Measurements from ENCODE around the gene CCDC83.
"Not testable (repeated sequence)": the region's sequence is repeated elsewhere in the genome, so short reads cannot be mapped to it uniquely, and the experiment has no call there.

Gene CCDC83

DNA sequence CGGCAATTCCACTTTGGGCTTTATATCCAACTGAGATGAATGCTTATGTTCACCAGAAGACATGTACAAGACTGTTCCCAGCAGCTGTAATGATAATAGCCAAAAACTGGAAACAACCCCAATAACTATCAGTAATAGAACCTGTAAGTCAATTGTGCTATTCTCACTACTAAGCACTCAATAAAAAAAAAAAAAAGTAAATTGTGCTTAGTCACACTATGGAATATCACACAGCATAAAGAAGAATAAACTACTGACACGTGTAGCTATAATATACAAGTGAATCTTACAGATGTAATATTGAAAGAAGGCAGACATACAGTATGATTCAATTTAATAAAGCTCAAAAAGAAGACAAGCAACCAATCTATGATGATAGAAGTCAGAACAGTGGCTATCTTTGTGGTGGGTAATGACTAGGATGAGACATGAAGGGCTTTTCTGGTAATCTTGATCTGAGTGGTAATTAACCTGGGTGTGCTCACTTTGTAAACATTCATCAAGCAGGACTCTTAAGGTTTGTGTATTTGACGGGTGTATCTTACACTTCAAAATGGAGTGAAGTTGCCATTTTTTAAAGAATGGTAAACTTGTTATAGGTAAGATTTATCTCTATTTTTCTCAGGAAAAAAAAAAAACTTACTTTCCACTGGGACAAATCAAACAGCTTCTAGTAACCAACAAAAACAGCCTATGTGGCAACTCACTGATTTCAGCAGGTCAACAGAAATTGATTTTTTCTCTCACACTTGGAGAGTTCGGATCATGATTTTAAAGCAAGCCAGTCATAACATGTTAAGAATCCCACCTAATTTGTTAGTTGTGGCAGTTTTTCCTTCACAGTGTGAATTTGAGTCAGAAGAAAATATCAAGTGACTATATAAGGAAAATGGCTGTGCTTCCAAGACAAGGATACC, 84.2 kb downstream of the CCDC83 start:
- no peak for DNase-seq

DNA sequence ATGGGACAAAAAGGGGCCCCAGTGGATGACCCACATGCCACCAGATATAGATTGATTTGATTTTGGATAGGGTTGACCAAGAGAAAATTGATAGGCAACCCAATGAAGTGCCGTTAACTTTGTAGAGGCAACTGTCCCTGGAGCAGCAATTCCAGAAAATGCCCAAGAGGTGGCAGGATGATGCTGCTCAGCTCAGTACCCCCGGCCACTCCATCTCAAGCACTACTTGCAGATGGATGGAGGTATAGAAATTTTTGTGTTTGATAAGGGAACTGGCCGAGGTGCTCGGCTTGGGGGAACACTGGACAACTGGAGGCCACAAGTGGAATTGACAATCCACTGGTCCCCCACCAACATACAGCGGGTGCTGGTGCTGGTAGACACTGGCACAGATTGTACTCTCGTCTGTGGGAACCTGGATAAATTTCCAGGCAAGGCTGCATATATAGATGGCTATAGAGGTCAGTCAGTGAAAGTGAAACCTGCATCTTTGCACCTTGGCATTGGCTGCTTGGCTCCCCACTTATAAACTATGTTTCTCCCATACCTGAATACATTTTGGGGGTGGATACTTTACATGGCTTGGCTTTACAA, 86.3 kb downstream of the CCDC83 start:
- peak in 37 of 56 donors; percentile 5 to 79 (median 25) for DNase-seq

DNA sequence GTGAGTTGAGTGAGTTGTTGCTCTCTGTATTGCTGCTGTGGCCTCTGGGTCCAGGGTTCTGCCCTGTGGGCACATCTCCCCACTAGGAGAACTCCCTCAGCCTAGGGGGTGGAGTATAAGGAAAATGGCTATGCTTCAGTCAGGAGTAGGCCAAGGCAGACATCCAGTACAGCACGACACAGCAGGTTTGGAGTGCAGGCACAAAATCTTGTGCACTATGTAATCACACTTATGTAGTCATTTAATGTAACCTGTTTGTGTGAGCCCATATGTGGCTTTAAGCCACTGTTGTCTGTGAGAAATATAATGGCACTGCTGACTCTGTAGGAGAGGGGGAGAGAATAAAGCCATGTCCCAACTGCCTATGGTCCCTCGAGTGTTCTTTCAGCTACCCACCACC, 90.1 kb downstream of the CCDC83 start:
- DNase-seq: no peak

DNA sequence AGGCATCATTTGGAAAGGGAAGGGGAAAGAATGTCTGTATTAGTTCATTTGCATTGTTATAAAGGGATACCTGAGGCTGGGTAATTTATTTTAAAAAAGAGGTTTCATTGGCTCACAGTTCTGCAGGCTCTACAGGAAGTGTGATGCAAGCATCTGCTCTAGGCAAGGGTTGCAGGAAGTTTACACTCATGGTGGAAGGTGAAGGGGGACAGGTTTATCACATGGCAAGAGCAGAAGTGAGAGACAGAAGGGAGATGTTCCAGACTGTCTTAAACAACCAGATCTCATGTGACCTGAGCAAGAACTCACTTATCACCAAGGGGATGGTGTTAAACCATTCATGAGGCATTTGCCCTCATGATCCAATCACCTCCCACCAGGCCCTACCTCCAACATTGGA, 90.6 kb downstream of the CCDC83 start:
- DNase-seq: no peak

DNA sequence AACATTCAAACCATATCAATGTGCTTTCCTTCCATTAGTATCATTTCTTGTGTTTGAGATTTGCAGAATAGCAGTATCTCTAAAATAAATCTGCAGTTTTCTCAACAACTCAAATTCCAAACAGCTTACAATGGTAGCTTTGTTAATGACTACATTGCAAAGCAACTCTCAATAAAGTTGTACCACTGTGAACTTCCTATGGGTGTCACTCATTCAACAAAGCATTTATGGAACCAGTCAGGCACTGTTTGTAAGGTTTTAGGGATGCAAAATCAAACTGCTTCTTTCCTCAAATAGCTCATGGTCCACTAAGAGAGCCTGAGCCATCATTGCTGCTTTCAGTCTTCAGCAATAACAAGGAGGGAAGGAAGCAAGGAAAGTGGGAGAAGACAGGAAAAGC, 91.0 kb downstream of the CCDC83 start:
- DNase-seq: peak in 1 of 56 donors; percentile 26

DNA sequence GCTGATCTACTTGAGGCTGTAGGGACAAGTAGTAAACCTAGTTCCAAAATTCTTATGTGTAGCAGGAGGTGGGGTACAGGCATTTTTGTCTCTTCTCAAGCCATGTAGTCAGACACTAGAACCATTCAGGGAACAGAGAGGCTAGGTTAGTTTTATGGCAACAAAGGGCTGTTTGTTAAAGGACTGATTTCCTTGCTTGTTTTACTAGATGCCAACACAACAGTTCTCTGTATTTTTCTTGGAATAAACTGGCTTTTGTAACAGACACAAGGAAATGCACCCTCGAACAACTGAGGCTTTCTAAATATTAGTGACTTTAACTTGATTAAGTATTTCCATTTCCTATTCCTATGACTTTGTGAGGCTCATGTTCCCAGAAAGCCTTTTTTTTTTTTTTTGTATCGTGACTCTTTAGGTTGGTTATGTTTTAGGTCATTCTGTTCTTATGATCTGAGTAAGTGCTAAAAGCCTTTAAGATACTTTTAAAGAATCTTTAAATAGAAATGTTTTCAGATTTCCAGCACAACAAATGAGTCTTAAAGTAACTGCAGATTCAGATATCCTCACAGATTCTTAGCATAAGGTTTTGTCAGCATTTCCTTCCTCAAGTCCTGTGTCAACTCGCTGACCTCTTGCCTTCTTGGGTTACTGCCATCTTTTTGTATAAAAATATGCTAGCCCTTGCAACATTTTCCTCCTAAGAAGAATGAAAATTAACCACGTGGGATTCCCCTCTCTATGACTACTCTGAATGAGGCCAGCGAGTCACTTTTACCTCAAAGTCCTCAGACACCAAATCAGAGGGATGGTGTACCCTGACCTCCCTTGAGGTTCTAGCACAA, 92.5 kb downstream of the CCDC83 start:
- DNase-seq: peak in 7 of 56 donors; percentile 11 to 49 (median 22)

DNA sequence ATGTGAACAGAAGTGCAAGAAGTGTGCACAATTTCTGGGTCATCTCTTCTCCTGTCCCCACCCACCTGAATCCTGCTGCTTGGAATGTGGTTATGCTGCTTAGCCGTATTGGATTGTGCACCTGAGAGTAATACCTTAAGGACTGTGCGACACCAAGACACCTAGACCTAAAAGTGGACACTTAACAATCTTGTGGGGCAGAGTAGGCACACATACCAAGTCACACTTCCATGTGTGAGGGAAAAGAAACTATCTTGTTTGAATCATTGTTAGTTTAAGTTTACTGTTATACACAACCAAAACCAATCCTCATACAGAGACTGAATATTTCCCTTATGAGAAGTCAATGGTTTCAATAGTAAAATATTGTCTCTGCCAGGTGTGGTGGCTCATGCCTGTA, 93.7 kb downstream of the CCDC83 start:
- no peak for DNase-seq

DNA sequence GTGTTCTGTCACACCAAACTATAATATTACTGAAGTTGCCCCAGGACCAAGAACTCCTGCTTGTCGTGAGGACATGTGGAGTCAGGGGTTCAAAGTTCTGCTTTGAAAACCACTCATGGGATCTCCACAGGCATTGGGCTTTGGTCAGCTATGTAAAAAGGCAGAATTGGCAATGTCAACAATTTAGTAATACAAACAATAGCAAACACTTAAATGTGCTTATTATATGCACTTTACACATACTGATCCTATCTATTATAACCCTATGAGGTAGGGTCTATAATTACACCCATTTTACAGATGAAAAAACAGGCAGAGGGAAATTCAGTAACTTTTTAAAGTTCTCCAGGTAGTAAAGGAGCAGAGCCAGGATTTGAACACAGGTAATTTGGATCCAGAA, 94.6 kb downstream of the CCDC83 start:
- DNase-seq: no peak

DNA sequence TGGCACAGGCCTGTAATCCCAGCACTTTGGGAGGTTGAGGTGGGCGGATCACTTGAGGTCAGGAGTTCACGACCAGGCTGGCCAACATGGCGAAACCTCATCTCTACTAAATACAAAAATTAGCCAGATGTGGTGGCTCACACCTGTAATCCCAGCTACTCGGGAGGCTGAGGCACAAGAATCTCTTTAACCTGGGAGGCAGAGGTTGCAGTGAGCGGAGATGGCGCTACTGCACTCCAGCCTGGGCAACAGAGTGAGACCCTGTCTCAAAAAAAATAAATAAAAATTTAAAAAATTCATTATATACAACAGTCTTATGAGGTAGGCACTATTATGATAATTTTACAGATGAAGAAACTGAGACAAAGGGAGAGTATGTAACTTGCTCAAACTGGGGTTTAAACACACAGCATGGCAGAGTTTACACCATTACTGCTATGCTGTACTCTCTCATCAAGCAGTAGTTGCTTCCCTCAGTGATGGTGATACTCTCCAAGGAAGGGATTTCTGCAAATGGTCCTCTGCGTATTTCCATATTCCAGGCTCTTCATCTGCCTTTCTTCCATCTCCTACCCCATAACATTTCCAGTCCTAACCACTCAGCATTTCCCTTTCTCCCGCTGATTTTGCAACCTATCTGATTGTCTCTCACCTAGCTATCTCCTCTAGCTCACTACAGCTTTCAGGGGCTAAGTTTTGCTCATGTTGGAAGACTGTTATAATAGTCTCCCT, 95.3 kb downstream of the CCDC83 start:
- no peak for DNase-seq

DNA sequence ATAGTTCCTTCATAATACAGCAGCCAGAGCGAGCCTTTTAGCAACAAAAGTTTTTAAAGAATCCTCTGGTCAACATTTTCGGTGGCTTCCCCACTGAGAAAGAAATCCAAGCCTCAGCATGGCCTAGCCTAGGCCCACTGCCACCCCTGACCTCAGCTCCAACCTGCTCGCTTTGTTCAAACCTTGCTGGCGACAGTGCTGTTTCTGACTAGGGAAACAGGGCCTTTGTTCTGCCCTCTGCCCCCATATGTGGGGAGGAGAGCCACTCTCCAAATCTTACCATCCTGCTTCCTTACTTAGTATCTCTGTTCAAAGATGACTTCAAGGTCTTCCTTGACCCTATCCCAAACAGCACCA, 95.8 kb downstream of the CCDC83 start:
- DNase-seq: no peak

DNA sequence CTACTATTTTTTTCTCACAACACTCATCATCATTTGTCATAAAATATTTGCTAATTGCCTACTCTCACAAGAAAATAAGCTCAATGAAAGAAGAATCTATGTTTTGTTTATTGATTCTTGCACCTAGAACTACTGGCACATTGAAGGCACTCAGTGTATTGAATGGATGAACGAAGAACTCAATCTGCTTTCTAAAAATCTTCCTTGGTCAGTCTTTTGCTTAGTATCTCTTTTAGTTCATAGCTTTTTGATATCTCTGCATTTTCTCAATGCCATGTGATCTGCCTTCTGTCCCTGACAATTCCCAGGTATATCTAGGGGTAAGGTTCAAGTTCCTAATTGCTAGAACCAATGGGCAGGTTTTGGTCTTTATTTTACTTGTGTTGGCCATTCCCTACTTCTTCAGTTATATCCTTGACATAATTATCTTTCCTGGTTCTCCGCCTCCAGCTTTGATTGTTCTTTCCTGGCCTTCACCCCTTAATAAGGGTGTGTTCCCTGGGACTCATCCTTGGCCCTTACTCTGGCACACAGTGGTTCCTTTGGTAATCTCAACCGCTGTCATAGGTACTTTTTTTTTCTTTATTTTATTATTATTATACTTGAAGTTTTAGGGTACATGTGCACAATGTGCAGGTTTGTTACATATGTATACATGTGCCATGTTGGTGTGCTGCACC, 96.4 kb downstream of the CCDC83 start:
- no peak for DNase-seq

DNA sequence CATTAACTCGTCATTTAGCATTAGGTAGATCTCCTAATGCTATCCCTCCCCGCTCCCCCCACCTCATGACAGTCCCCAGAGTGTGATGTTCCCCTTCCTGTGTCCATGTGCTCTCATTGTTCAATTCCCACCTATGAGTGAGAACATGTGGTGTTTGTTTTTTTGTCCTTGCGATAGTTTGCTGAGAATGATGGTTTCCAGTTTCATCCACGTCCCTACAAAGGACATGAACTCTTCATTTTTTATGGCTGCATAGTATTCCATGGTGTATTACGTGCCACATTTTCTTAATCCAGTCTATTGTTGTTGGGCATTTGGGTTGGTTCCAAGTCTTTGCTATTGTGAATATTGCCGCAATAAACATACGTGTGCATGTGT, 96.9 kb downstream of the CCDC83 start:
- not testable (repeated sequence) for DNase-seq

DNA sequence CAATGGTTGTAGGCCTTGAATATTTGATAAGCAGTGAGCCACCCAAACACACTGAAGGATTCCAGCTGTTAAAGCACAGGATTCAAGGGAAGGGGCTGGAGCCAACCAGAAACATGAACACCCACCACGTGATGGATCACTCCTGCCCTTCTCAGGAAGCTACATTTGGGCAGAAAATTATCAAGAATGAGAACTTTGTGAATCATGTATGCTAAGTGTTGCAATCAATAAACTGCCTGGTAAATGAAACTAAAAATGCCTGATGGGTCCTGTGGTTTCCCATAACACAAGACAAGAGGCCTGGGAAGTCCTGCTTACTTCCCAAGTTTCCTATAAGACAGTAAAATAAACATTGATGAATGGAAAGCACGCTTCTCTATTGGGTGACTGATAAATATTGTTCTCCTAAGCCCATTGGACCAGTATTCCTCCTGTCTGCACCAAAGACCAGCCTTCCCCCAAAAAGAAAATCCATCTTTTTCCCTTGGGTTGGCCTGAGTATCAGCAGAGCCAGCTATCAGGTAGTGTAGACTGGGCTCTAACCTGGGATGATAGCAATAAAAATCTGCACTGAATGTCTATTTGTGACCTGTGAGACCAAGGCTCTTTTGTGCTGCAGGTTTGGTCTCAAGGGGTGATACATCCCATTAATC, 98.4 kb downstream of the CCDC83 start:
- DNase-seq: no peak

DNA sequence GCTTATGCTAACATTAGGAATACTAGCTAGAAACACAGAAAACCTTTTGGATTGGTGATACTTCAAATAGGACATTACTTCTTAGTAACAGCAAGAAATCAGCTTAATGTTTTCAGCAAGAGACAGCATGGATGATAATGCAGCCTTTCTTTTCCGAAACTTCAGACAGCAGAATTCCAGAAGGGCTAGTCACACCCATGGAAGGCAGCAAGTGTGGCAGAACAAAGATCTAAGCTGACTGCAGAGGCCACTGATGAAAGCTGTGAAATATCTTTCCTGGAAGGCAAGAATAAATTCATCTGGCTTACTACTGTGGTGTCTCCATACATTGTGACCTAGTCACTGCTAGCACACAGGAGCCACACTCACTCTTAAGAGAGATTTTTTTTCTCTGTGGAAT, 100.3 kb downstream of the CCDC83 start:
- DNase-seq: no peak

DNA sequence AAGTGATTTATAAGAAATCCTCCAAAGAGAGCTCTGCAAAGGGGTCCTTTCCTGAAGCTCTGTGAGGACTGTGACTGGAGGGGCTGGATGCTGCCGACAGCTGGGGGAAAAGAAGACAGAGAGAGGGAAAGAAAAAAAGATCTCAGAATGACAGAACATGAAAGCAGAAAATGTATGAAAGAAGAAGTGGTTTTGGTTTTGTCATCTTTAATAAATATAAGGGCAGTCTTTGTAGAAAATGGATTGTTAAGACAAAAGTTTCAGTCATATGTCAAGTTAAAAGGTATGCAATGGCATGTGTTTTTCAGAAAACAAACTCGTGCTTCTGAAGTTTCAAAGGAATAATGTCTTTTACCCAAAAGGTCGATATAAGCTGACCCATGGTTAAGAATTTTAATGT, 105.5 kb downstream of the CCDC83 start:
- DNase-seq: no peak

DNA sequence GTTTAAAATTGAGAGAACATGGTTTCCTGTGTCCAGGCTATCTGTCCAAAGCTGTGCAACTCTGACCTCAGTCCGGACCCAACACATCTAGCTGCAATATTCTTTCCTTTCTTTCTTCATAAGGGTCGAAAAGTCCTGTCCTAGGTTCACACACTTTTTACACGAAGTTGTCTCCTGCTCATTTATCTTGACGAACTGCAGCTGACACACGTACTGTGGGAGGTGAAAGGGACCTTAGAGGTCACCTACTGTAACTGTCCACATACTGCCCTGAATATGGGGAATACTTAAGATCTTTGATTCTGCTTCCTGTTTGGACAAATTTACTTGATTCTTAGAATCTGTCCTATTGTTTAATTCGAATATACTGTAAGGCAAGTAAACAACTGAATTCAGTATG, 105.9 kb downstream of the CCDC83 start:
- DNase-seq: no peak

DNA sequence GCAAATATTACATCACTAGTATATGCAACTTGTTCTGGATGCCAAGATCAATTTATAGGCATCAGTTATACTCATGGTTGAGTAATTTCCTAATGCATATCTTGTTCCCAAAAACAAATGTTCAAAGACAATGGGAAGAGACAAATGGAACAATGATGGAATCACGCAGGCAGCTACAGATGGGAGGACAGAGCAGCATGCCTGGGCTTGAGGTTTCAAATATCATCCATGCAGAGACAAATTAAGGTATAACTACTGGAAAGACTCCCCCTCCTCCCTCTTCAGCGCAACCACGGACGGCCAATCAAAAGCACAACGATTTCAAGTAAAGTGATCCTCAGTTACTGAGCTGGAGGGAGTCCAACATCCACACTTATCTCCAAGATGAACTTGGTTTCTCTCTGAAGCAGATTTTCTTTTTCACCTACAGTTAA, 106.8 kb downstream of the CCDC83 start:
- DNase-seq: no peak

DNA sequence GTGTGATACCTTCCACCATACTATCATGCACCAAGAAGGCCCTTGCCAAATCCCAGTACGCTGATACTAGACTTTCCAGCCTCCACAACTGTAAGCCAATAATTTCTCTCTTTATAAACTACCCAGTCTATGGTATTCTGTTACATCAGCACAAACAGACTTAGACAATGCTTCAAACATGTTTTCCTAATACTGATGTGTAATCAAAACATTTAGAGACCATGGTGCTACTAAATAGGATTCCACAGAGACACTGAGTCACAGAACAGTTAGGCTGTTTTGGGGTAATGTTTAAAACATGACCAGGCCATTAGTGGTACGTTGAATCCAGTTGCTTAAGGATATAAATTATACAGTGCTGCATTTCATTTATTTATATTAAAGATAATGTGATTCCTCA, 110.0 kb downstream of the CCDC83 start:
- DNase-seq: no peak

DNA sequence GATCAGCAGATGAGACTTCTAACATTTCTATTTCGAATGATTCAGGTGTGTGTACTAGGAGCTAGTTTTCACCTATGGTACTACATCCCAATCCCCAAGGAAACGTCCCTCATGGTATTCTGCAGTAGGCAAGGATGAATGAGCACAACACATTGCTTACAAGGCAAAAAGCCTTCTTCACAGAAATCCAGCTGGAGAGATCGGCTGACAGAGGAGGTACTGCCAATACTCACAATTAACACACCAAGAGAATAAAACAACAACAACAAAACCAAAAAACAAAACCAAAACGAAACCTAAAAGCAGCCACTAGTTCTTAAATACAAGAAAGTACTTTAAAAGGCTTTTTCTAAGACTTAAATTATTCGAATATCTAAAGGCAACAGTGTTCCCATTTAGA, 112.3 kb downstream of the CCDC83 start:
- peak in 11 of 56 donors; percentile 9 to 55 (median 27) for DNase-seq
